Trophoblast cell (in vitro differentiated cells and primary cell): ENCODE results near the gene SEMA6A.

Experiments used
- DNase-seq, 2 donors: peaks; one replicate each; pipeline ENCODE4 v3.0.0-alpha.2; 2016
- H2AFZ ChIP-seq: 2 replicates; pipeline ENCODE4 v1.6.1; 2013; ENCODE audit warnings: low read length, moderate library complexity, mild to moderate bottlenecking; ENCODE audit not compliant: insufficient read depth, poor library complexity
- H2AK5ac ChIP-seq: 2 replicates; pipeline ENCODE4 v1.6.1; 2013; ENCODE audit warnings: mild to moderate bottlenecking, low read length
- H2BK120ac ChIP-seq: 2 replicates; pipeline ENCODE4 v1.6.1; 2013; ENCODE audit warnings: low read length, mild to moderate bottlenecking, moderate library complexity; ENCODE audit not compliant: insufficient read depth, poor library complexity
- H2BK12ac ChIP-seq: 2 replicates; pipeline ENCODE4 v1.6.1; 2013; ENCODE audit warnings: mild to moderate bottlenecking, low read length, moderate library complexity
- H2BK5ac ChIP-seq: 2 replicates; pipeline ENCODE4 v1.6.1; 2013; ENCODE audit warnings: low read length, low read depth, moderate library complexity, mild to moderate bottlenecking; ENCODE audit not compliant: poor library complexity
- H3K14ac ChIP-seq: 2 replicates; pipeline ENCODE4 v1.6.1; 2013; ENCODE audit warnings: mild to moderate bottlenecking, low read length
- H3K18ac ChIP-seq: 2 replicates; pipeline ENCODE4 v1.6.1; 2013; ENCODE audit warnings: mild to moderate bottlenecking, low read length
- H3K23ac ChIP-seq: 2 replicates; pipeline ENCODE4 v1.6.1; 2013; ENCODE audit warnings: low read length
- H3K27ac ChIP-seq: 2 replicates; pipeline ENCODE4 v1.5.1; 2013; ENCODE audit warnings: low read depth, mild to moderate bottlenecking, inconsistent platforms, low read length, moderate library complexity
- H3K27me3 ChIP-seq: 2 replicates; pipeline ENCODE4 v1.6.1; 2013; ENCODE audit warnings: inconsistent platforms, mild to moderate bottlenecking, low read length, moderate library complexity; ENCODE audit not compliant: insufficient read depth
- H3K36me3 ChIP-seq, 2 experiments: 1 replicate in 1 of 2; 2 replicates in 1 of 2; pipeline ENCODE4 v1.6.1; 2013; ENCODE audit warnings: low read length in 2 of 2, mild to moderate bottlenecking in 2 of 2, moderate library complexity in 1 of 2; ENCODE audit not compliant: insufficient read depth in 2 of 2, control insufficient read depth in 1 of 2
- H3K4ac ChIP-seq: 2 replicates; pipeline ENCODE4 v1.6.1; 2013; ENCODE audit warnings: low read depth, mild to moderate bottlenecking, low read length, moderate library complexity
- H3K4me1 ChIP-seq, 2 experiments: 1 replicate in 1 of 2; 2 replicates in 1 of 2; pipeline ENCODE4 v1.6.1; 2013; ENCODE audit warnings: low read length in 2 of 2, mild to moderate bottlenecking in 2 of 2, moderate library complexity in 1 of 2; ENCODE audit not compliant: insufficient read depth in 2 of 2, control insufficient read depth in 1 of 2
- H3K4me2 ChIP-seq: 2 replicates; pipeline ENCODE4 v1.6.1; 2013; ENCODE audit warnings: inconsistent platforms, mild to moderate bottlenecking, low read length, moderate library complexity
- H3K4me3 ChIP-seq: 2 replicates; pipeline ENCODE4 v1.5.1; 2013; ENCODE audit warnings: mild to moderate bottlenecking, low read depth, low read length, inconsistent platforms
- H3K79me1 ChIP-seq: one replicate; pipeline ENCODE4 v1.6.1; 2013; ENCODE audit warnings: low read length
- H3K79me2 ChIP-seq: 2 replicates; pipeline ENCODE4 v1.6.1; 2013; ENCODE audit warnings: low read length, mild to moderate bottlenecking; ENCODE audit not compliant: control insufficient read depth, insufficient read depth, poor library complexity
- H3K9ac ChIP-seq: 2 replicates; pipeline ENCODE4 v1.6.1; 2013; ENCODE audit warnings: mild to moderate bottlenecking, low read length
- H3K9me3 ChIP-seq: 2 replicates; pipeline ENCODE4 v1.6.1; 2013; ENCODE audit warnings: low read depth, mild to moderate bottlenecking, control low read depth, inconsistent platforms, low read length; ENCODE audit not compliant: insufficient read depth
- H4K12ac ChIP-seq: 2 replicates; pipeline ENCODE4 v1.6.1; 2013; ENCODE audit warnings: low read depth, mild to moderate bottlenecking, low read length, moderate library complexity
- H4K8ac ChIP-seq: 2 replicates; pipeline ENCODE4 v1.6.1; 2013; ENCODE audit warnings: low read depth, mild to moderate bottlenecking, low read length, moderate library complexity
- H4K91ac ChIP-seq: one replicate; pipeline ENCODE4 v1.6.1; 2013; ENCODE audit warnings: low read depth, mild to moderate bottlenecking, low read length, moderate library complexity
- WGBS: extraction: QIAGEN DNeasy Blood & Tissue Kit; methylation state at CpG from one replicate; pipeline ENCODE4 v1.1.7; 2013; ENCODE audit warnings: missing lambda C conversion rate; ENCODE audit not compliant: insufficient read length, insufficient coverage; ENCODE audit errors: extremely low coverage; 5-methylcytosine and 5-hydroxymethylcytosine counted together

Gene SEMA6A

DNA sequence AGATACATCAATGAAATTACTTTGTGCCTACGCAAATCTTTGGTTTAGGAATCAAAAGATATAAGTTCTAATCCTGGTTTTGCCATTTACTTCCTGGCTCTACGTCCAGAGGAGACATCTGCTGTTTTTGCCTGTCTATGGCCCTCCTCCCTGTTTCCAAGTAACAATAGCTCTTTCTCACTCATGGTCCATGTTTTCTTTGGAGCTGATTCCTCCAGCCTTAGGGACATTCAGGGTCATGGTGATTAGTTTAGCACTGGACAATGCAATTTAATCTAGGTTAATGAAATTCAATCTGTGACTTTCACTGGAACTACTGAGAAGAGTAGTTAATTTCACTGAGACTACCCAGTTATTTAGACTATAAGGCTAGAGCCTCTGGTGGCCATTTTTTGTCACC lies 170.6 kb downstream of the SEMA6A start:
- Histone ChIP-seq H2AK5ac (no peak overlapping the region), H3K4me3 (no peak overlapping the region), H3K18ac (no peak overlapping the region), H3K14ac (no peak overlapping the region), H3K4me1 (no peaks in the 10 kb centered on the region), H3K27me3 (no peaks in the 10 kb centered on the region), H4K91ac (no peak overlapping the region), H3K9me3 (no peaks in the 10 kb centered on the region), H3K79me2 (no peaks in the 10 kb centered on the region), H4K8ac (no peak overlapping the region), H3K36me3 (no peaks in the 10 kb centered on the region), H2AFZ (no peak overlapping the region), H2BK120ac (no peak overlapping the region), H2BK5ac (no peak overlapping the region), H3K23ac (no peak overlapping the region), H3K27ac (no peak overlapping the region), H3K4ac (no peak overlapping the region), H3K4me2 (no peak overlapping the region), H3K9ac (no peak overlapping the region), H4K12ac (no peak overlapping the region), H3K79me1 (no peaks in the 10 kb centered on the region), H2BK12ac (no peak overlapping the region)
- no CpG with 5 or more reads among the region's 2 CpGs for WGBS
- no peak for DNase-seq

DNA sequence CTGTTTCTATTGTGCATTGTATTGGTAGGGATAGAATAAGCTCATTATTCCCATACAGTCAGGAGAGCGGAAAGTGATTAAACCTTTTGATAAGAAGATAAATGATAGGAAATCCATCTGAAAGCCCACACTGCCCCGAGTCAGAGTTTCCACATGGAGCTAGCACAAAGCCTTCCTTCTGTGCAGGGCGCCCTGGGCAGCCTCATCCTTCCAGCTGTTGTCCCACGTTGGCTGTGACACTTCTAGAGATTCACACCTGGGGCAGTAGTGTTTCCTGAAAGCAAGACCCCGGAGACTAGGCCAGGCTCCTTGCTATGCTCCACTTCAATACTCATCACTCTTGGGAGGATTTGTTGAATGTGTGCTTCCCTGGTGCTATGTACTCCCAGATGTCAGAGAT lies 172.4 kb downstream of the SEMA6A start:
- no peak overlapping the region for H4K8ac ChIP-seq
- no peak overlapping the region for H3K14ac ChIP-seq

DNA sequence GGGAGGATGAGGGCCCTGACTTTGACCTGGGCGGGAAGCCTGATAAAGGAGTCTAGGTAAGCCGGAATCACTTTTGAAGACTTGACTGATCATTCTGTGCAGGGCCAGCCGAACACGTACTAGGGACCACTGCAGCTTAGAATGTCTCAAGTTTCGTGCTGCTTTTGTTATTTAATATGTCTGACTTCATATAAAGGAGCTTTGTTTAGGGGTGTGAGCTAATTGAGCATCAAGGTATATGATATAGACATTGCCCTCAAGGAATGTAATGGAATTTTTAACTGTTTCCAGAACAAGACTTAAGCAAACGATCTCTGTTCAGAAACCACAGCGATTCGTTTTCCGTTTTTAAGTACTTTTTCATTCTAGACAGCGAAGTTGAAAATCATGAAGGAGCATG lies 173.0 kb downstream of the SEMA6A start:
- no peak overlapping the region for H3K23ac ChIP-seq
- H2AFZ ChIP-seq: no peak overlapping the region
- no peaks in the 10 kb centered on the region for H3K36me3 ChIP-seq
- H3K4ac ChIP-seq: no peak overlapping the region
- no peak overlapping the region for H4K8ac ChIP-seq
- no peak overlapping the region for H3K4me2 ChIP-seq
- no peak overlapping the region for H3K14ac ChIP-seq
- no peak overlapping the region for H3K27ac ChIP-seq
- H3K18ac ChIP-seq: no peak overlapping the region
- DNase-seq: no peak
- H3K79me1 ChIP-seq: no peaks in the 10 kb centered on the region
- H2BK5ac ChIP-seq: no peak overlapping the region
- no peaks in the 10 kb centered on the region for H3K79me2 ChIP-seq
- H3K4me1 ChIP-seq: no peaks in the 10 kb centered on the region
- H3K9me3 ChIP-seq: no peaks in the 10 kb centered on the region
- H3K27me3 ChIP-seq: no peaks in the 10 kb centered on the region
- H2BK120ac ChIP-seq: no peak overlapping the region
- H2BK12ac ChIP-seq: no peak overlapping the region
- WGBS: no CpG with 5 or more reads among the region's 10 CpGs
- H3K4me3 ChIP-seq: no peak overlapping the region
- no peak overlapping the region for H2AK5ac ChIP-seq
- no peak overlapping the region for H4K12ac ChIP-seq
- no peak overlapping the region for H3K9ac ChIP-seq
- H4K91ac ChIP-seq: no peak overlapping the region

More for the DNA sequence above, 172.4 kb downstream of the SEMA6A start:
- Histone ChIP-seq H2BK5ac (no peak overlapping the region), H3K4me1 (no peaks in the 10 kb centered on the region), H3K79me1 (no peaks in the 10 kb centered on the region), H3K23ac (no peak overlapping the region), H3K79me2 (no peaks in the 10 kb centered on the region), H2AFZ (no peak overlapping the region), H3K27me3 (no peaks in the 10 kb centered on the region), H3K36me3 (no peaks in the 10 kb centered on the region), H2BK12ac (no peak overlapping the region), H2AK5ac (no peak overlapping the region), H3K4me2 (no peak overlapping the region), H3K9me3 (no peaks in the 10 kb centered on the region), H3K4me3 (no peak overlapping the region), H4K91ac (no peak overlapping the region), H3K27ac (no peak overlapping the region), H2BK120ac (no peak overlapping the region), H3K4ac (no peak overlapping the region), H3K18ac (no peak overlapping the region), H4K12ac (no peak overlapping the region), H3K9ac (no peak overlapping the region)
- no peak for DNase-seq
- no CpG with 5 or more reads among the region's 5 CpGs for WGBS

DNA sequence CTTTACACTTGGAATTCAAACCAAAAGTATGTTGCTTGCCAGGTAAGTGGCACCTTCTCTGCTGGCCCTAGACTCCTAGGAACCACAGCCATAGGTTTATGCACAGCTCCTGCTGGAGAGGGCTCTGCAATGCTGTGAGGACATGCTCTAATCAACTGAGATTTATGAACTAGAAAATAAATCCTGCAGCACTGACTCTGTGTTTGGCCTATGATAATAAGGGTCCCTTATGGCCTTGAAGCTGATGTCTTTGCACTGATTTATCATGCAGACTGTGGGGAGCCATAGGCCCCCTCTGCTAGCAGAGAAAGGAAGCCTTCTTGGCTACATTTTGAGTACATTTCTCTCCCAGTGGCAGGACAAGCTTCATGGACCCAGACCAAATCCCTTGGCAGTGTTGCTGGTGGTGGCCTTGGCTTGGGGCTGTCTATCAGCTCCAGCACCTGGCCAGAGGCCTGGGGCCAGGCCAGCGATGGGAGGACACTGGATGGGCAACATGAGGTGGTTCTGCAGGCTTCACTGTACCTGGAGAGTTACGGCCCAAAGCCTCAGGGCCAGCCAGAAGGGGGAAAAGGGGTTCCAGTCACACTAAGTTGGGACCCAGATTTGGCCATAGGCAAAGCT lies 178.0 kb downstream of the SEMA6A start:
- H3K14ac ChIP-seq: no peak overlapping the region
- no peak overlapping the region for H2AFZ ChIP-seq
- no CpG with 5 or more reads among the region's 2 CpGs for WGBS

More for the DNA sequence above, 178.0 kb downstream of the SEMA6A start:
- Histone ChIP-seq H3K27me3 (no peaks in the 10 kb centered on the region), H2AK5ac (no peak overlapping the region), H2BK5ac (no peak overlapping the region), H2BK12ac (no peak overlapping the region), H3K4me2 (no peak overlapping the region), H3K4ac (no peak overlapping the region), H3K4me1 (peaks cover 0 to 2% of the 10 kb centered on the region in 2 experiments), H4K12ac (no peak overlapping the region), H3K4me3 (no peak overlapping the region), H3K79me1 (no peaks in the 10 kb centered on the region), H2BK120ac (no peak overlapping the region), H4K8ac (no peak overlapping the region), H3K79me2 (no peaks in the 10 kb centered on the region), H3K36me3 (no peaks in the 10 kb centered on the region), H3K27ac (no peak overlapping the region), H4K91ac (no peak overlapping the region), H3K23ac (no peak overlapping the region), H3K9ac (no peak overlapping the region), H3K9me3 (no peaks in the 10 kb centered on the region), H3K18ac (no peak overlapping the region)
- no peak for DNase-seq
